Liver (tissue), 9 donors: ENCODE data around the gene ZNF557. TPM values are rescaled to one million over a fixed set of nuclear protein-coding genes. Genes with fewer than 3 reads are reported as not detected.
"Not testable (repeated sequence)": the region's sequence is repeated elsewhere in the genome, so short reads cannot be mapped to it uniquely, and the experiment has no call there.

Experiments used
- DNase-seq: peaks from one replicate; pipeline ENCODE4 v3.0.0-alpha.2; 2017; ENCODE audit warnings: low spot score
- H3K27ac ChIP-seq, 2 donors: one replicate each; pipeline ENCODE4 v1.7.0; 2013; ENCODE audit warnings: inconsistent platforms in 2 of 2, low read length in 2 of 2, control low read depth in 1 of 2, low read depth in 1 of 2, mild to moderate bottlenecking in 1 of 2
- H3K27me3 ChIP-seq, 4 donors: one replicate each; pipeline versions ENCODE4 v1.6.1 to v1.7.0; 2013; ENCODE audit warnings: low read length in 3 of 4, inconsistent platforms in 1 of 4, mild to moderate bottlenecking in 1 of 4, moderate library complexity in 1 of 4; ENCODE audit not compliant: control insufficient read depth in 4 of 4, insufficient read depth in 4 of 4
- H3K36me3 ChIP-seq, 4 donors: one replicate each; pipeline versions ENCODE4 v1.6.1 to v1.7.0; 2013; ENCODE audit warnings: low read length in 3 of 4, mild to moderate bottlenecking in 3 of 4, low read depth in 1 of 4, moderate library complexity in 1 of 4; ENCODE audit not compliant: control insufficient read depth in 4 of 4, insufficient read depth in 3 of 4
- H3K4me1 ChIP-seq, 4 donors: one replicate each; pipeline versions ENCODE4 v1.6.1 to v1.7.0; 2013; ENCODE audit warnings: low read length in 3 of 4, mild to moderate bottlenecking in 3 of 4, moderate library complexity in 1 of 4; ENCODE audit not compliant: control insufficient read depth in 4 of 4, insufficient read depth in 4 of 4
- H3K4me3 ChIP-seq, 3 donors: one replicate each; pipeline versions ENCODE4 v1.6.1 to v1.7.0; 2013; ENCODE audit warnings: low read length in 3 of 3, control low read depth in 1 of 3, low read depth in 1 of 3, mild to moderate bottlenecking in 1 of 3
- H3K9ac ChIP-seq, 2 donors: one replicate each; pipeline ENCODE4 v1.7.0; 2013; ENCODE audit warnings: low read length in 2 of 2, mild to moderate bottlenecking in 2 of 2, moderate library complexity in 2 of 2, control low read depth in 1 of 2, low read depth in 1 of 2
- H3K9me3 ChIP-seq, 4 donors: one replicate each; pipeline versions ENCODE4 v1.6.1 to v1.7.0; 2013; ENCODE audit warnings: low read length in 3 of 4; ENCODE audit not compliant: control insufficient read depth in 4 of 4
- ATF3 ChIP-seq: IDR thresholded peaks from 2 replicates; pipeline ENCODE4 v1.6.1; 2016; ENCODE audit warnings: antibody characterized with exemption
- CTCF ChIP-seq: fragments of 150-350 bp; IDR thresholded peaks from 2 replicates; pipeline ENCODE4 v1.5.1; 2017; ENCODE audit warnings: improper control_type of control experiment, low read depth, low read length; ENCODE audit not compliant: missing input control
- EGR1 ChIP-seq, 2 donors: IDR thresholded peaks; 2 replicates each; pipeline ENCODE4 v1.6.1; 2016 to 2018; ENCODE audit warnings: antibody characterized with exemption in 2 of 2, low read depth in 2 of 2
- FOXA1 ChIP-seq: IDR thresholded peaks from 2 replicates; pipeline ENCODE4 v1.6.1; 2016; ENCODE audit warnings: antibody characterized with exemption
- FOXA2 ChIP-seq: IDR thresholded peaks from 2 replicates; pipeline ENCODE4 v1.6.1; 2016; ENCODE audit warnings: antibody characterized with exemption
- HNF4A ChIP-seq, 2 donors: conservative IDR thresholded peaks; 2 replicates each; pipeline ENCODE4 v1.6.1; 2016; ENCODE audit warnings: antibody characterized with exemption in 2 of 2, mild to moderate bottlenecking in 2 of 2
- HNF4G ChIP-seq: IDR thresholded peaks from 2 replicates; pipeline ENCODE4 v1.6.1; 2016; ENCODE audit warnings: antibody characterized with exemption
- JUND ChIP-seq, 2 donors: IDR thresholded peaks; 2 replicates each; pipeline ENCODE4 v1.6.1; 2016; ENCODE audit warnings: antibody characterized with exemption in 2 of 2
- MAX ChIP-seq: IDR thresholded peaks from 2 replicates; pipeline ENCODE4 v1.6.1; 2016; ENCODE audit warnings: antibody characterized with exemption
- NR2F2 ChIP-seq: IDR thresholded peaks from 2 replicates; pipeline ENCODE4 v1.6.1; 2016; ENCODE audit warnings: antibody characterized with exemption
- RAD21 ChIP-seq, 2 donors: IDR thresholded peaks; 2 replicates each; pipeline ENCODE4 v1.6.1; 2016; ENCODE audit warnings: antibody characterized with exemption in 2 of 2, mild to moderate bottlenecking in 2 of 2
- RXRA ChIP-seq, 2 donors: IDR thresholded peaks; 2 replicates each; pipeline ENCODE4 v1.6.1; 2017 to 2018; ENCODE audit warnings: antibody characterized with exemption in 2 of 2, mild to moderate bottlenecking in 1 of 2
- SP1 ChIP-seq: IDR thresholded peaks from 2 replicates; pipeline ENCODE4 v1.6.1; 2018; ENCODE audit warnings: antibody characterized with exemption, mild to moderate bottlenecking
- ZBTB33 ChIP-seq: IDR thresholded peaks from 2 replicates; pipeline ENCODE4 v1.6.1; 2016; ENCODE audit warnings: antibody characterized with exemption
- WGBS: extraction: QIAGEN DNeasy Blood & Tissue Kit; methylation state at CpG from one replicate; pipeline ENCODE4 v1.1.7; 2013; 5-methylcytosine and 5-hydroxymethylcytosine counted together
- polyA plus RNA-seq, 2 donors: library from polyadenylated mRNA; stranded (reverse) in 1 of 2; unstranded in 1 of 2; fragments of 200-250 nt in 1 of 2; fragments of >200 nt in 1 of 2; fragmentation: Nextera tagmentation in 1 of 2; extraction: Ambion mirVana in 1 of 2; gene quantifications; one replicate each; pipeline versions ENCODE4 v1.2.1 to v1.2.3, GENCODE V29; 2013 to 2015
- total RNA-seq, 2 donors: library from RNA; depleted of rRNA; stranded (reverse); fragments of >200 nt; gene quantifications; one replicate each; pipeline ENCODE4 v1.2.3, GENCODE V29; 2014
- donor health status: healthy.
- donor health status: healthy.
- donor health status: healthy.
- donor health status: healthy.
- donor health status: healthy.

ZNF557 gene
- total and polyA plus RNA-seq, 4 donors = 1.4 to 6.0 (median 3.8) TPM

GRCh38 chr19:7063764-7064418, 5.6 kb upstream of the ZNF557 start (continued):
- TF ChIP-seq CTCF (no peak), HNF4A (conservative IDR thresholded peaks at IDR 0.05) (no peak), FOXA1 (no peak), ATF3 (no peak), JUND (IDR thresholded peaks at IDR 0.05) (no peak), HNF4G (no peak), FOXA2 (no peak), RXRA (IDR thresholded peaks at IDR 0.05) (no peak)

GRCh38 chr19:7067122-7067521, 2.4 kb upstream of the ZNF557 start:
- 50% methylated on average over 13 of the region's 13 CpGs for WGBS
- not testable (repeated sequence) for H3K9ac ChIP-seq, DNase-seq

GRCh38 chr19:7067716-7068115, 1.8 kb upstream of the ZNF557 start:
- H3K27ac ChIP-seq = no peak overlapping the region
- H3K36me3 ChIP-seq = peaks cover 6 to 12% (median 8%) of the 10 kb centered on the region in 4 donors
- no peaks in the 10 kb centered on the region for H3K27me3 ChIP-seq
- peaks cover 0 to 4% (median under 1%) of the 10 kb centered on the region in 4 donors for H3K9me3 ChIP-seq
- peaks cover 4 to 9% (median 8%) of the 10 kb centered on the region in 4 donors for H3K4me1 ChIP-seq
- no peak for DNase-seq
- H3K4me3 ChIP-seq = no peak overlapping the region
- H3K9ac ChIP-seq = no peak overlapping the region
- 83% methylated on average over 2 of the region's 2 CpGs for WGBS
- no peak for TF ChIP-seq RXRA (IDR thresholded peaks at IDR 0.05)
- TF ChIP-seq HNF4G = no peak
- no peak for TF ChIP-seq ATF3
- no peak for TF ChIP-seq EGR1 (IDR thresholded peaks at IDR 0.05; ENCODE audit: low read depth in 2 of 2)
- no peak for TF ChIP-seq MAX
- TF ChIP-seq NR2F2 = no peak
- TF ChIP-seq SP1 = no peak
- TF ChIP-seq JUND (IDR thresholded peaks at IDR 0.05) = no peak
- no peak for TF ChIP-seq FOXA1
- TF ChIP-seq CTCF = no peak
- TF ChIP-seq ZBTB33 = no peak

More at GRCh38 chr19:7067122-7067521, 2.4 kb upstream of the ZNF557 start:
- H3K27ac ChIP-seq, H3K27me3 ChIP-seq, H3K9me3 ChIP-seq, H3K4me1 ChIP-seq, H3K4me3 ChIP-seq, H3K36me3 ChIP-seq: not testable (repeated sequence)
- TF ChIP-seq RAD21 (IDR thresholded peaks at IDR 0.05) = peak in 1 of 2 donors; percentile 21
- peak; percentile 16 for TF ChIP-seq CTCF
